Frontal cortex (tissue), 4 donors: ENCODE measurements around the gene CISH. TPM values are rescaled to one million over a fixed set of nuclear protein-coding genes. Genes with fewer than 3 reads are reported as not detected.

Source experiments
- DNase-seq, 2 donors: peaks; one replicate each; pipeline ENCODE4 v3.0.0; 2012; ENCODE audit warnings: low spot score in 2 of 2
- FAIRE-seq: peaks from 2 replicates; lab custom pipeline; 2012; peaks lifted over from hg19 to GRCh38; lab: Jason Lieb, UNC
- total RNA-seq: library from RNA; depleted of rRNA; stranded (reverse); fragments of >200 nt; gene quantifications from one replicate; pipeline ENCODE4 v1.2.3, GENCODE V29; 2014
- donor health status: control.
- donor health status: control.
- donor health status: control.

Gene CISH
- 0.41 TPM for total RNA-seq

GRCh38 chr3:50611464-50612233, at the start of gene CISH:
TSS of gene CISH (minus strand) at chr3:50611774. CDS start at chr3:50611650, 124 bp downstream.
- peak; percentile 82 to 89 for DNase-seq
- no peak for FAIRE-seq

- FAIRE-seq (no peak), DNase-seq (no peak)
These were observed 48.8 kb upstream of the CISH start for GRCh38 chr3:50660386-50660785.

DNA sequence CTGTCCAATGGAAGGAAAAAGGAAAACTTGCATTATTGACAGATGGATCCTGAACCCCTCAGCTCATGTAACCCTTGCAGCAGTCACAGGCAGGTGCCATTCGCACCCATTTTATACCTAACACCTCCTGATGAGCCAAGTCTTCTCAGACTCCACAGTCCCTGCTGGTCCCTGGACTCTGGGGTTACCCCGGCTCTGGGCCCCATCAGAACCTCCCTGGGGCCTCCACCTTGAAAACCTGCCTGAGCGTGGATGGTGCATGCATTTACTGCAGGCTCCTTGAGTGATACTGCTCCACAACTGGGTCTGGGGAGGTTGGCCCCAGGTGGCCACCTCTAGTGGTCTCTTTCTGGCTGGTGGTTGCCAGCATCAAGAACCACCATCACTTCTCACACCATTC, 47.3 kb upstream of the CISH start:
- FAIRE-seq (no peak), DNase-seq (no peak)

- FAIRE-seq = no peak
These were observed 46.8 kb upstream of the CISH start for GRCh38 chr3:50658416-50658815.

GRCh38 chr3:50657816-50658215, 46.2 kb upstream of the CISH start:
- FAIRE-seq (no peak), DNase-seq (no peak)

More at GRCh38 chr3:50658416-50658815, 46.8 kb upstream of the CISH start:
- DNase-seq = no peak

GRCh38 chr3:50657407-50657806, 45.8 kb upstream of the CISH start:
- no peak for FAIRE-seq

GRCh38 chr3:50656417-50657195, 45.0 kb upstream of the CISH start:
- DNase-seq (no peak), FAIRE-seq (no peak)

More at GRCh38 chr3:50657407-50657806, 45.8 kb upstream of the CISH start:
- no peak for DNase-seq

- no peak for DNase-seq
These were observed 43.6 kb upstream of the CISH start for GRCh38 chr3:50655009-50655830.

DNA sequence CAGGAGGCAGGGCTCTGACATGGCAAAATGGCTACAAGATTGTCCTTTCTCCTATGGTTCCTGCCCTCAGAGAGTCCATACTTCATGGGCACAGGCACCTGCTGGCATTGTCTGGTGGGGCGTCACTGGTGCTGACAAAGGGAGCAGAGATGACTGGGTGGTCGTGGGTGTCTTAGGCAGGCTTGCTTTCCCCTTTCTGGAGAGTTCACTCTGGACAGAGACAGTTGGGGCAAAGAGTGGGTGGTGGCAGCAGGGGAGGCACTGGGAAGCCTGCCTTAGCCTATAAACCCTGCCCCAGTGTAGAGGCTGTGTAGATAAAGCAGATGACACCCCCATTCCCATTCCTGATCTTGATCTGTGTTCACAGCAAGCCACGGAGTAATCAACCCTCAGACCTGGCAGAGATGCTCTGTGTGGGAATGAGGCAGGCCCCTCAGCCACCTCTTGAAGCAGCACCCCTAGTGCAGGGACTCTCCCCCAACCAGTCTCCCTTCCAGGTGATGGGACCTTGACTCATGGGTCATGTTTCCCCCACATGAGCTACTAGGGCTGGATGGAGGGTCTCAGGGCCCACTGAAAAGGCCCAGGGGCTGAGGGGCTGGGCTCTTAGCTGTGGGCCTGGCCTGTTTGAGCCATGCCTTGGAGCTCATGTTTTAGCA, 42.5 kb upstream of the CISH start:
- FAIRE-seq (no peak), DNase-seq (no peak)

More at GRCh38 chr3:50655009-50655830, 43.6 kb upstream of the CISH start:
- FAIRE-seq = no peak

DNA sequence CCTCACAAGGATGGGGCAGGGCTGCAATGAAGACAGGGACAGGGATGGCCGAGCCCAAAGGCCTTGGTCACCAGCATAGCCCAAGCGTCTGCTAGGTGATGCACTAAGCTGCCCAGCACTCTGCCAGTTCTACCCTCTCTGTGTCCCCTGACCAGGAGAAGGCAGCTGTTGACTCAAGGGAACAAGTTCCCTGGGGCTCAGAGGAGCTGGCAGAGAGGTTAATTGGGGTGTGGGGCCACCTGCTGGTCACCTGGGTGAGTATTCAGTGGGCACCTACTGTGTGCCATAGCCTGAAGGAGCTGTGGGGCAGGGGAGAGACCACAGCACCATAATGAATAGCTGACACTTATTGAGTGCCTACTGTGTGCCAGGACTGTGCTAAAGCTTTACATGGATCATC, 41.1 kb upstream of the CISH start:
- FAIRE-seq = no peak
- DNase-seq = no peak

GRCh38 chr3:50651920-50652529, 40.5 kb upstream of the CISH start:
- DNase-seq (peak in 1 of 2 donors; percentile 35), FAIRE-seq (no peak)

DNA sequence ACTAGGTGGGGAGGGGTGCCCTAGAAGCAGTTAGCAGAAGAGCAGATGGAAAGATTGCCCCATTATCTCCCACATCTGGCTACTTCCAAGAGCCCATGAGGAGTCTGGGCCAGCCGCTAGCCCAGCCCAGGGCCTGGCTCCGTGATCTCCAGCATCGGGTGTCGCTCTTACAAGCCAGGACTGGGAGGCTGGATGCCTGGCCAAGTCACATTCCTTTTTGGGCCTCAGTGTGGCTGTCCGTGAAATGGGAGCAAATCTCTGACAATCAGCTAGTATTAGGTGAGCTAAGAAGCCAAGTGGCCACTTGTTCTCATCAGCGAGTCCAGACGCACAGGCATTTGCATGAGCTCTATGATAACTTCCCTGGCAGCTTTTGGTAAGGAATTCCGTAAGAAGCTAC, 39.9 kb upstream of the CISH start:
- DNase-seq = no peak

GRCh38 chr3:50650018-50650417, 38.4 kb upstream of the CISH start:
- FAIRE-seq = no peak
- no peak for DNase-seq

More for the DNA sequence above, 39.9 kb upstream of the CISH start:
- no peak for FAIRE-seq

GRCh38 chr3:50649451-50649931, 37.9 kb upstream of the CISH start:
- FAIRE-seq = no peak
- peak in 1 of 2 donors; percentile 34 for DNase-seq

- FAIRE-seq (no peak), DNase-seq (no peak)
These were observed 37.4 kb upstream of the CISH start for GRCh38 chr3:50648944-50649343.

GRCh38 chr3:50648313-50648712, 36.7 kb upstream of the CISH start:
- DNase-seq = no peak
- no peak for FAIRE-seq

GRCh38 chr3:50645378-50645777, 33.8 kb upstream of the CISH start:
- FAIRE-seq = no peak
- DNase-seq = no peak

GRCh38 chr3:50644561-50644960, 33.0 kb upstream of the CISH start:
- peak in 1 of 2 donors; percentile 27 for DNase-seq
- FAIRE-seq = no peak

- no peak for FAIRE-seq
- no peak for DNase-seq
These were observed 30.8 kb upstream of the CISH start for GRCh38 chr3:50642382-50642781.
